LNCAP (cell line): ENCODE data around the gene PSMC2.

Experiments
- TF ChIP-seq, protein P1 (sequence below): fragments of 450-650 bp; IDR thresholded peaks from 2 replicates; pipeline ENCODE4 v1.5.1; 2017; ENCODE audit warnings: mild to moderate bottlenecking

PSMC2 gene

GRCh38 chr7:103391150-103391549, 43.7 kb downstream of the PSMC2 start:
- TF ChIP-seq, protein P1, sequence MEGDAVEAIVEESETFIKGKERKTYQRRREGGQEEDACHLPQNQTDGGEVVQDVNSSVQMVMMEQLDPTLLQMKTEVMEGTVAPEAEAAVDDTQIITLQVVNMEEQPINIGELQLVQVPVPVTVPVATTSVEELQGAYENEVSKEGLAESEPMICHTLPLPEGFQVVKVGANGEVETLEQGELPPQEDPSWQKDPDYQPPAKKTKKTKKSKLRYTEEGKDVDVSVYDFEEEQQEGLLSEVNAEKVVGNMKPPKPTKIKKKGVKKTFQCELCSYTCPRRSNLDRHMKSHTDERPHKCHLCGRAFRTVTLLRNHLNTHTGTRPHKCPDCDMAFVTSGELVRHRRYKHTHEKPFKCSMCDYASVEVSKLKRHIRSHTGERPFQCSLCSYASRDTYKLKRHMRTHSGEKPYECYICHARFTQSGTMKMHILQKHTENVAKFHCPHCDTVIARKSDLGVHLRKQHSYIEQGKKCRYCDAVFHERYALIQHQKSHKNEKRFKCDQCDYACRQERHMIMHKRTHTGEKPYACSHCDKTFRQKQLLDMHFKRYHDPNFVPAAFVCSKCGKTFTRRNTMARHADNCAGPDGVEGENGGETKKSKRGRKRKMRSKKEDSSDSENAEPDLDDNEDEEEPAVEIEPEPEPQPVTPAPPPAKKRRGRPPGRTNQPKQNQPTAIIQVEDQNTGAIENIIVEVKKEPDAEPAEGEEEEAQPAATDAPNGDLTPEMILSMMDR = no peak

- TF ChIP-seq, protein P1 = no peak
Observed at GRCh38 chr7:103391976-103392375, 44.5 kb downstream of the PSMC2 start.

GRCh38 chr7:103394566-103394965, 47.1 kb downstream of the PSMC2 start:
- TF ChIP-seq, protein P1 = no peak

DNA sequence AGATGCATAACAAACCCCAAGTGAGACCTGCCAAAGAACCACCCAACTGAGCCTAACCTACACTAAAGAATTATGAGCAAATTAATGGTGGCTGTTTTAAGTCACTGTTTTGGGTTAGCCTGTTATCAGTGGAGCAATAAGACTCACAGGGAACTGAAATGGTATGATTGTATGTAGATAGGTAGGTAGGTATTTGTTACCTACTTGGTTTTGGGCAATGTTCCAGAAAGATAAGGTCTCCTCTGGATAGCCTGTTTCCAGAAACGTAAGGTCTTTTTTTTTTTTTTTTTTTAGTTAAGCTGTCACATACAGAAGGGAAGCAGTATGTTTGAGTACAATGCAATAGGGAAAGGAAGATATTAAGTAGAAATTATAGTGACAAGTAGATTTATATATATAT, 47.6 kb downstream of the PSMC2 start:
- TF ChIP-seq, protein P1 = no peak

DNA sequence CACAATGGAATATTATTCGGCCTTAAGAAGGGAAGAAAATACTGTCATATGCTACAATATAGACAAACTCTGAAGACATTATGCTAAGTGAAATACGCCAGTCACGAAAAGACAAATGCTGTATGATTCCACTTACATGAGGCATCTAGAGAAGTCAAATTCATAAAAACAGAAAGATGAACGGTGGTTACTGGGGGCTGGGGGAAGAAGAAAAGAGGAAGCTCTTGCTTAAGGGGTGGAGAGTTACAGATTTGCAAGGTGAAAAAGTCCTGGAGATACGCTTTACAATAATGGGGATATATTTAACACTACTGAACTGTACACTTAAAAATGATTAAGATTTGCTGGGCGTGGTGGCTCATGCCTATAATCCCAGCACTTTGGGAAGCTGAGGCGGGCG, 49.0 kb downstream of the PSMC2 start:
- TF ChIP-seq, protein P1 = no peak

- TF ChIP-seq, protein P1 = no peak
Observed at GRCh38 chr7:103398483-103399127, 51.2 kb downstream of the PSMC2 start.

DNA sequence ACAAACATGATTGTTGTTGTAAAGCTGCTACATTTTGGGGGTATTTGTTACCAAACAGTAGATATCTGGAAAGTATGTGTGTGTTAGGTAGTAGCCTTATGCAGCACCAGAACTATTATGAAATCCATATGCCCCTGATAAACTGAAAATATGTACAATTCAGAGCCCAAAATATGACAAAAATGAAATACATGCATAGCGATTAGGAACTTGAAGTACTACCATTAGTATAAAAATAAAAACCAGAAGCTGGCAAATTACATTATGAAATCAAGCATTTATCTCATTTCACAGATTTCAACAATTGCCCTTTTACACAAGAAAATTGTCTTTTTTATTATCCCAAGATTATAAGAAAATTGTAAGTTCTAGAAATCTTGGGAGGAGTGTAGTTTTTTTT, 64.7 kb downstream of the PSMC2 start:
- TF ChIP-seq, protein P1 = no peak

- TF ChIP-seq, protein P1 = no peak
Observed at GRCh38 chr7:103413407-103413806, 66.0 kb downstream of the PSMC2 start.
